GM12878 (cell line): Measurements from ENCODE around the gene CDH16. TPM values are rescaled to one million over a fixed set of nuclear protein-coding genes. Genes with fewer than 3 reads are reported as not detected.

Experiments
- ATAC-seq: fragments of 200-7000 bp; cut with Tn5 transposase; 3 replicates; pipeline ENCODE4 v1.9.1; 2020; ENCODE audit warnings: mild to moderate bottlenecking, moderate library complexity
- BruUV-seq: library from RNA; stranded (reverse); fragments of 400-500 nt; replicated peaks from 2 replicates; lab custom pipeline; 2021; lab: Mats Ljungman, UMichigan
- CTCF ChIA-PET: fragments of 300-600 bp; sonication (Branson Sonifier 250); formaldehyde crosslinking; extraction: SDS; loops from one replicate; lab custom pipeline; 2021; ENCODE audit warnings: inconsistent platforms; lab: Yijun Ruan, JAX
- POLR2A ChIA-PET: fragments of 350-600 bp; formaldehyde crosslinking; extraction: SDS; loops from one replicate; lab custom pipeline; 2021; ENCODE audit warnings: inconsistent platforms; lab: Charles Lee
- RAD21 ChIA-PET: fragments of 300-600 bp; sonication (Branson Sonifier 250); formaldehyde crosslinking; loops from one replicate; lab custom pipeline; 2023; ENCODE audit warnings: antibody characterized with exemption; ENCODE audit not compliant: unreplicated experiment; lab: Charles Lee
- SMC1A ChIA-PET: fragments of 300-600 bp; sonication (Branson Sonifier 250); formaldehyde crosslinking; loops from one replicate; lab custom pipeline; 2023; ENCODE audit not compliant: unreplicated experiment, uncharacterized antibody; lab: Charles Lee
- DNase-seq: peaks from one replicate; pipeline ENCODE4 v3.0.0-alpha.2; 2011; ENCODE audit warnings: low read depth, low spot score
- FAIRE-seq: peaks from 3 replicates; lab custom pipeline; 2011; peaks lifted over from hg19 to GRCh38; lab: Jason Lieb, UNC
- H2AFZ ChIP-seq: 2 replicates; pipeline ENCODE4 v1.6.0; 2011; ENCODE audit warnings: low read depth, low read length, control low read depth; ENCODE audit not compliant: control insufficient read depth
- H3K27ac ChIP-seq: 2 replicates; pipeline ENCODE4 v1.5.1; 2011; ENCODE audit warnings: control low read depth; ENCODE audit not compliant: control insufficient read depth, insufficient read depth
- H3K27me3 ChIP-seq, 2 experiments: replicated peaks in 1 of 2; 2 replicates each; pipeline versions ENCODE4 v1.6.0 to v1.6.1; 2011; ENCODE audit warnings: low read length in 1 of 2; ENCODE audit not compliant: control insufficient read depth in 2 of 2, insufficient read depth in 2 of 2
- H3K36me3 ChIP-seq, 2 experiments: 2 replicates each; pipeline ENCODE4 v1.5.1; 2011; ENCODE audit warnings: low read length in 1 of 2; ENCODE audit not compliant: control insufficient read depth in 2 of 2, insufficient read depth in 2 of 2
- H3K4me1 ChIP-seq: 2 replicates; pipeline ENCODE4 v1.6.1; 2011; ENCODE audit warnings: mild to moderate bottlenecking, low read length, moderate library complexity, mixed read lengths; ENCODE audit not compliant: control insufficient read depth, insufficient read depth
- H3K4me2 ChIP-seq: 2 replicates; pipeline ENCODE4 v1.6.0; 2011; ENCODE audit warnings: control low read depth; ENCODE audit not compliant: control insufficient read depth, insufficient read depth
- H3K4me3 ChIP-seq: fragments of 200-600 bp; sonication (generic); 2 replicates; pipeline ENCODE4 v1.5.1; 2016
- H3K79me2 ChIP-seq: 2 replicates; pipeline ENCODE4 v1.6.0; 2011; ENCODE audit warnings: low read length; ENCODE audit not compliant: control insufficient read depth, insufficient read depth
- H3K9ac ChIP-seq: 2 replicates; pipeline ENCODE4 v1.8.0; 2011; ENCODE audit warnings: low read length, control low read depth, mixed read lengths; ENCODE audit not compliant: control insufficient read depth, insufficient read depth
- H3K9me3 ChIP-seq: replicated peaks from 3 replicates; pipeline ENCODE4 v1.5.1; 2011; ENCODE audit warnings: mild to moderate bottlenecking, low read length; ENCODE audit not compliant: control insufficient read depth, insufficient read depth
- H4K20me1 ChIP-seq: 2 replicates; pipeline ENCODE4 v1.6.0; 2011; ENCODE audit not compliant: control insufficient read depth, insufficient read depth
- FOXM1 ChIP-seq: IDR thresholded peaks from 2 replicates; pipeline ENCODE4 v1.6.1; 2012; ENCODE audit warnings: low read depth, mild to moderate bottlenecking, inconsistent platforms, low read length, moderate library complexity
- LARP7 ChIP-seq: fragments of 450-650 bp; IDR thresholded peaks from 2 replicates; pipeline ENCODE4 v1.6.1; 2017; ENCODE audit warnings: mild to moderate bottlenecking
- MYB ChIP-seq: fragments of 150-350 bp; IDR thresholded peaks from 2 replicates; pipeline ENCODE4 v1.6.1; 2014; ENCODE audit warnings: mild to moderate bottlenecking, low read depth, low read length, borderline replicate concordance
- SMARCA5 ChIP-seq: fragments of 450-650 bp; IDR thresholded peaks from 2 replicates; pipeline ENCODE4 v1.6.1; 2017; ENCODE audit warnings: mild to moderate bottlenecking
- WGBS: methylation state at CpG from one replicate; pipeline ENCODE4 v1.1.6; 2016; ENCODE audit warnings: low lambda C conversion rate; ENCODE audit not compliant: insufficient replicate concordance, insufficient coverage; ENCODE audit errors: missing lambda C conversion rate; 5-methylcytosine and 5-hydroxymethylcytosine counted together
- in situ Hi-C: fragments of 300-500 bp; cut with MboI; formaldehyde crosslinking; loops from 9 replicates; pipeline ENCODE4 v1.14.3; 2018; ENCODE audit warnings: mixed read lengths
- intact Hi-C: fragments of 100-400 bp; cut with micrococcal nuclease; formaldehyde crosslinking; loops from one replicate; pipeline ENCODE4 v1.14.2; 2022; ENCODE audit not compliant: unreplicated experiment
- polyA plus RNA-seq, 11 experiments: library from polyadenylated mRNA; depleted of rRNA in 4 of 11; unstranded in 6 of 11; stranded (reverse) in 5 of 11; fragments of >200 nt; fragmentation: Nextera tagmentation in 4 of 11; fragmentation: Illumina TruSeq in 1 of 11; extraction: Ambion mirVana in 4 of 11; extraction: Trizol in 1 of 11; gene quantifications; 1 replicate in 1 of 11; 2 replicates in 10 of 11; pipeline versions ENCODE4 v1.2.1 to v1.2.3, GENCODE V29; 2011 to 2016; ENCODE audit warnings: inconsistent platforms in 2 of 11, missing spikeins in 2 of 11, low read depth in 1 of 11
- total RNA-seq, 4 experiments: library from RNA; depleted of rRNA in 3 of 4; stranded (reverse); fragments of >200 nt in 3 of 4; fragmentation: Illumina TruSeq in 1 of 4; extraction: Trizol in 1 of 4; gene quantifications; 2 replicates each; pipeline versions ENCODE4 v1.2.1 to v1.2.3, GENCODE V29; 2013 to 2021
- TF ChIP-seq, protein P1 (sequence below), 3 experiments: IDR thresholded peaks in 2 of 3; conservative IDR thresholded peaks in 1 of 3; 2 replicates each; pipeline ENCODE4 v1.5.1; 2011; ENCODE audit warnings: low read depth in 3 of 3, low read length in 3 of 3, mild to moderate bottlenecking in 3 of 3, control low read depth in 2 of 3, moderate library complexity in 2 of 3, inconsistent platforms in 1 of 3, mixed read lengths in 1 of 3; ENCODE audit not compliant: control insufficient read depth in 2 of 3, insufficient read depth in 1 of 3; ENCODE audit errors: extremely low read depth in 1 of 3
- TF ChIP-seq, protein P2 (sequence below): IDR thresholded peaks from 2 replicates; pipeline ENCODE4 v1.6.1; 2012; ENCODE audit warnings: mild to moderate bottlenecking, low read depth, low read length
- TF ChIP-seq, protein P3 (sequence below): fragments of 450-650 bp; IDR thresholded peaks from 2 replicates; pipeline ENCODE4 v1.6.1; 2017; ENCODE audit warnings: antibody characterized with exemption, mild to moderate bottlenecking, moderate library complexity
- TF ChIP-seq, protein P4 (sequence below): IDR thresholded peaks from 2 replicates; pipeline ENCODE4 v1.6.1; 2011; ENCODE audit warnings: borderline replicate concordance, low read depth, mild to moderate bottlenecking, moderate library complexity, low read length; ENCODE audit not compliant: insufficient read depth, poor library complexity, severe bottlenecking

Gene CDH16
- total and polyA plus RNA-seq, 10 of the 15 experiments (the other 5 are each of a cell fraction or from before 2014, with no cell fraction given): 0.05 TPM; not detected in 9

DNA sequence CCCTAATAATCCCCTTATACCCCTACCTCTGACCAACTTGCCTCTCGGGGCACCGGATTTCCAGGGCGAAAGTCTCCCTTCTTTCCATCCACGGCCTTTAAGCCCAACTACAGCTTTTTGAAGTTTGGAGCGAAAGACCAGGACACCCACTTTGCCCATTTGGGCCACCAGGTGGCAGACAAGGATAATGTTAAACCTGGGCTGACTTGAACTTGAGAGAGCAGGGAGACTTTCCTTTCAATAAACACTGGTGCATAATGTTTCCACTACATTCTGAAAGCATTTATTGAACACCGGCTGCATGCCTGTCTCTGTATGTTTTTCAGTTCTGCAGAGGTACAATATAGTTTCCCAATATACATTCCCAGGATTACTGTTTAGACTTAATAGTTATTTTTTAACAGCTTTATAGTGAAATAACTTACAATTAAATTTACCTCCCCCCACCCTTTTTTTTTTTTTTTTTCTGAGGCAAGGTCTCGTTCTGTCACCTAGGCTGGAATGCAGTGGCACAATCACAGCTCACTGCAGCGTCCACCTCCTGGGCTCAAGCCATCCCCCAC is 35.5 kb upstream of the CDH16 start:
- peak; percentile 97 for FAIRE-seq
- ChIA-PET POLR2A (interaction anchor here (0.6 to 0.9 kb wide), 3 partner anchors 76 to 517 kb away, joined by 3 to 4 read pairs (median 4); no protein-coding TSS in a partner anchor), CTCF (interaction anchor here (0.6 to 2.8 kb wide), 31 partner anchors 11 to 445 kb away, joined by 3 to 14 read pairs (median 4); partner anchors contain the start of genes EXOC3L1, FBXL8 and TRADD), SMC1A (interaction anchor here (0.6 to 1.7 kb wide), 7 partner anchors 21 to 234 kb away, joined by 3 to 7 read pairs (median 3); no protein-coding TSS in a partner anchor), RAD21 (interaction anchor here (0.6 to 1.4 kb wide), 5 partner anchors 21 to 313 kb away, joined by 4 to 9 read pairs (median 5); no protein-coding TSS in a partner anchor)
- no peaks in the 10 kb centered on the region for H3K36me3 ChIP-seq
- H3K27me3 ChIP-seq: no peaks in the 10 kb centered on the region
- H3K4me2 ChIP-seq: no peak overlapping the region
- H3K9me3 ChIP-seq: no peaks in the 10 kb centered on the region
- no peak overlapping the region for H3K27ac ChIP-seq
- H4K20me1 ChIP-seq: no peaks in the 10 kb centered on the region
- no TSS peak for BruUV-seq
- H3K4me3 ChIP-seq: no peak overlapping the region
- ATAC-seq: peak; percentile 82
- H3K4me1 ChIP-seq: peaks cover 9% of the 10 kb centered on the region
- 10% methylated on average over 7 of the region's 8 CpGs for WGBS
- H3K9ac ChIP-seq: no peak overlapping the region
- in situ Hi-C loops: no loop called here
- intact Hi-C loops: loop anchor here (1.0 to 10.0 kb wide), 3 partner anchors 23 to 231 kb away; no protein-coding TSS in a partner anchor
- DNase-seq: peak; percentile 45
- no peaks in the 10 kb centered on the region for H3K79me2 ChIP-seq
- H2AFZ ChIP-seq: peak overlapping the region; percentile 62; the same call in 1 of the 2 replicates
- TF ChIP-seq, protein P1, sequence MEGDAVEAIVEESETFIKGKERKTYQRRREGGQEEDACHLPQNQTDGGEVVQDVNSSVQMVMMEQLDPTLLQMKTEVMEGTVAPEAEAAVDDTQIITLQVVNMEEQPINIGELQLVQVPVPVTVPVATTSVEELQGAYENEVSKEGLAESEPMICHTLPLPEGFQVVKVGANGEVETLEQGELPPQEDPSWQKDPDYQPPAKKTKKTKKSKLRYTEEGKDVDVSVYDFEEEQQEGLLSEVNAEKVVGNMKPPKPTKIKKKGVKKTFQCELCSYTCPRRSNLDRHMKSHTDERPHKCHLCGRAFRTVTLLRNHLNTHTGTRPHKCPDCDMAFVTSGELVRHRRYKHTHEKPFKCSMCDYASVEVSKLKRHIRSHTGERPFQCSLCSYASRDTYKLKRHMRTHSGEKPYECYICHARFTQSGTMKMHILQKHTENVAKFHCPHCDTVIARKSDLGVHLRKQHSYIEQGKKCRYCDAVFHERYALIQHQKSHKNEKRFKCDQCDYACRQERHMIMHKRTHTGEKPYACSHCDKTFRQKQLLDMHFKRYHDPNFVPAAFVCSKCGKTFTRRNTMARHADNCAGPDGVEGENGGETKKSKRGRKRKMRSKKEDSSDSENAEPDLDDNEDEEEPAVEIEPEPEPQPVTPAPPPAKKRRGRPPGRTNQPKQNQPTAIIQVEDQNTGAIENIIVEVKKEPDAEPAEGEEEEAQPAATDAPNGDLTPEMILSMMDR (IDR thresholded peaks at IDR 0.05 in 2 of 3, conservative IDR thresholded peaks at IDR 0.05 in 1 of 3; ENCODE audit: control insufficient read depth in 2 of 3, extremely low read depth in 1 of 3, insufficient read depth in 1 of 3, low read depth in 3 of 3, low read length in 3 of 3): peak; percentile 76 to 92 (median 90)
- TF ChIP-seq, protein P2, sequence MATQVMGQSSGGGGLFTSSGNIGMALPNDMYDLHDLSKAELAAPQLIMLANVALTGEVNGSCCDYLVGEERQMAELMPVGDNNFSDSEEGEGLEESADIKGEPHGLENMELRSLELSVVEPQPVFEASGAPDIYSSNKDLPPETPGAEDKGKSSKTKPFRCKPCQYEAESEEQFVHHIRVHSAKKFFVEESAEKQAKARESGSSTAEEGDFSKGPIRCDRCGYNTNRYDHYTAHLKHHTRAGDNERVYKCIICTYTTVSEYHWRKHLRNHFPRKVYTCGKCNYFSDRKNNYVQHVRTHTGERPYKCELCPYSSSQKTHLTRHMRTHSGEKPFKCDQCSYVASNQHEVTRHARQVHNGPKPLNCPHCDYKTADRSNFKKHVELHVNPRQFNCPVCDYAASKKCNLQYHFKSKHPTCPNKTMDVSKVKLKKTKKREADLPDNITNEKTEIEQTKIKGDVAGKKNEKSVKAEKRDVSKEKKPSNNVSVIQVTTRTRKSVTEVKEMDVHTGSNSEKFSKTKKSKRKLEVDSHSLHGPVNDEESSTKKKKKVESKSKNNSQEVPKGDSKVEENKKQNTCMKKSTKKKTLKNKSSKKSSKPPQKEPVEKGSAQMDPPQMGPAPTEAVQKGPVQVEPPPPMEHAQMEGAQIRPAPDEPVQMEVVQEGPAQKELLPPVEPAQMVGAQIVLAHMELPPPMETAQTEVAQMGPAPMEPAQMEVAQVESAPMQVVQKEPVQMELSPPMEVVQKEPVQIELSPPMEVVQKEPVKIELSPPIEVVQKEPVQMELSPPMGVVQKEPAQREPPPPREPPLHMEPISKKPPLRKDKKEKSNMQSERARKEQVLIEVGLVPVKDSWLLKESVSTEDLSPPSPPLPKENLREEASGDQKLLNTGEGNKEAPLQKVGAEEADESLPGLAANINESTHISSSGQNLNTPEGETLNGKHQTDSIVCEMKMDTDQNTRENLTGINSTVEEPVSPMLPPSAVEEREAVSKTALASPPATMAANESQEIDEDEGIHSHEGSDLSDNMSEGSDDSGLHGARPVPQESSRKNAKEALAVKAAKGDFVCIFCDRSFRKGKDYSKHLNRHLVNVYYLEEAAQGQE: no peak
- TF ChIP-seq, protein P3, sequence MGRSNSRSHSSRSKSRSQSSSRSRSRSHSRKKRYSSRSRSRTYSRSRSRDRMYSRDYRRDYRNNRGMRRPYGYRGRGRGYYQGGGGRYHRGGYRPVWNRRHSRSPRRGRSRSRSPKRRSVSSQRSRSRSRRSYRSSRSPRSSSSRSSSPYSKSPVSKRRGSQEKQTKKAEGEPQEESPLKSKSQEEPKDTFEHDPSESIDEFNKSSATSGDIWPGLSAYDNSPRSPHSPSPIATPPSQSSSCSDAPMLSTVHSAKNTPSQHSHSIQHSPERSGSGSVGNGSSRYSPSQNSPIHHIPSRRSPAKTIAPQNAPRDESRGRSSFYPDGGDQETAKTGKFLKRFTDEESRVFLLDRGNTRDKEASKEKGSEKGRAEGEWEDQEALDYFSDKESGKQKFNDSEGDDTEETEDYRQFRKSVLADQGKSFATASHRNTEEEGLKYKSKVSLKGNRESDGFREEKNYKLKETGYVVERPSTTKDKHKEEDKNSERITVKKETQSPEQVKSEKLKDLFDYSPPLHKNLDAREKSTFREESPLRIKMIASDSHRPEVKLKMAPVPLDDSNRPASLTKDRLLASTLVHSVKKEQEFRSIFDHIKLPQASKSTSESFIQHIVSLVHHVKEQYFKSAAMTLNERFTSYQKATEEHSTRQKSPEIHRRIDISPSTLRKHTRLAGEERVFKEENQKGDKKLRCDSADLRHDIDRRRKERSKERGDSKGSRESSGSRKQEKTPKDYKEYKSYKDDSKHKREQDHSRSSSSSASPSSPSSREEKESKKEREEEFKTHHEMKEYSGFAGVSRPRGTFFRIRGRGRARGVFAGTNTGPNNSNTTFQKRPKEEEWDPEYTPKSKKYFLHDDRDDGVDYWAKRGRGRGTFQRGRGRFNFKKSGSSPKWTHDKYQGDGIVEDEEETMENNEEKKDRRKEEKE: no peak
- peak; percentile 50 for TF ChIP-seq SMARCA5
- TF ChIP-seq FOXM1: peak; percentile 24; the same call in 1 of the 2 replicates
- TF ChIP-seq LARP7: no peak
- TF ChIP-seq, protein P4, sequence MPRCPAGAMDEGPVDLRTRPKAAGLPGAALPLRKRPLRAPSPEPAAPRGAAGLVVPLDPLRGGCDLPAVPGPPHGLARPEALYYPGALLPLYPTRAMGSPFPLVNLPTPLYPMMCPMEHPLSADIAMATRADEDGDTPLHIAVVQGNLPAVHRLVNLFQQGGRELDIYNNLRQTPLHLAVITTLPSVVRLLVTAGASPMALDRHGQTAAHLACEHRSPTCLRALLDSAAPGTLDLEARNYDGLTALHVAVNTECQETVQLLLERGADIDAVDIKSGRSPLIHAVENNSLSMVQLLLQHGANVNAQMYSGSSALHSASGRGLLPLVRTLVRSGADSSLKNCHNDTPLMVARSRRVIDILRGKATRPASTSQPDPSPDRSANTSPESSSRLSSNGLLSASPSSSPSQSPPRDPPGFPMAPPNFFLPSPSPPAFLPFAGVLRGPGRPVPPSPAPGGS: no peak
- TF ChIP-seq MYB: no peak
